Fibroblast of peridontal ligament (primary cell): ENCODE measurements around the gene TMPRSS6.

Experiments
- DNase-seq: peaks from one replicate; pipeline ENCODE4 v3.0.0-alpha.2; 2010; ENCODE audit errors: extremely low read depth

The TMPRSS6 gene

GRCh38 chr22:37140686-37141323 is 31.3 kb upstream of the TMPRSS6 start:
- no peak for DNase-seq

DNA sequence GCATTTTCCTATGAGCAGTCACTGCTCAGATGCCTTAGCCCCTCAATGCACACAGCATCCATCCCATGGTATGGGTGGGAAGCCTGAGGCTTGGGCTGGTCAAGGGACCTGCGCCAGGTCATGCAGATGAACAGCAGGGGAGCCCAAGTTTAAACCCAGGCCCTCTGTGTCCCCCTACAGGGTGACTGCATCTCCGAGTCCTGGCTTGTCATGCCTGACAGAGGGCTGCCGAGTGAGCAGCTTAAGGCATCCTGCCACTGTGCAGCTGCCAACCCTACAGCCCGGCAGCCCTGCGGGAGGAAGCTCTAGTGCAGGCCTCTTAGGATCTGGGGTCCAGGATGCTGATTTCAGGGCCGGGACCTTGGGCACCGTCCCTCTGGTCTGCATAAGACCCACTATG is 30.2 kb upstream of the TMPRSS6 start:
- DNase-seq: no peak

GRCh38 chr22:37138849-37139561 is 29.5 kb upstream of the TMPRSS6 start:
- DNase-seq: no peak

GRCh38 chr22:37137903-37138665 is 28.6 kb upstream of the TMPRSS6 start:
- DNase-seq: no peak

DNA sequence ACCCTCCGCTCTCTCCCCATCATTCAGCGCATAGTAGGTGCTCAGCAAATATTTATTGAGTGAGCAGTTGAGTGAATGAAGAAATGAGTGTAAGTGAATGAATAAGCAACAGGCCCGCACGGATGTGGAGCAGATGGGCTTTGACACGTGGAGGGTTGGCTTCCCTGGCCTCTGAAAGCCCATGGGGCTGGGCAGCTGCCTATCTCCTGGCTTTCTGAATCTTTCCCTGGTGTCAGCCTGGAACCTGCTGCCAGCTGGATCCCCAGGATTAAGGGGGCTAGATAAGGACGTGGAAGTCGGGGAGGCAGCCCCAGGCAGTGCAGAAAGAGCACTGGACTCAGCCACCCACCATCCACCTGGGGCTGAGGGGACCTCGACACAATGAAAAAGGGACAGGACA is 27.6 kb upstream of the TMPRSS6 start:
- no peak for DNase-seq

DNA sequence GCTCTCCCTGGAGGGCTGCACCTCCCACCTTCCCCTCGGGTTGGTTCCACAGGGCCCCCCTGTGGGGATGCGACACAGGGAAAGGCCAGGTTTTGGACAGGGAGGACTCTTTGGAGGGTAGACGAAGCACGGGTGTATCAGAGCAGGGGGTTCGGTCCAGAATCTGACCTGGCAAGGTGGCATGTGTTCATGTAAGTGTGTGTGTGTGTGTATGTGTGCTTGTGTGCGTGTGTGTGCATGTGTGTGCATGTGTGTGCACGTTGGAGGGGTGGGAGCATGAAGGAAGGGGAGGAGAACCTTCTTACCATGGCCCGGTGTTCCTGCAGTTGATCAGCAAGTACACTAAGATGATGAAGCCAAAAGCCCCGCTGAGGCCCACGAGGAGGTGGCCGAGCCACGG is 25.5 kb upstream of the TMPRSS6 start:
- no peak for DNase-seq

- no peak for DNase-seq
These were observed 23.9 kb upstream of the TMPRSS6 start for GRCh38 chr22:37133304-37134018.

GRCh38 chr22:37132773-37133172 is 23.3 kb upstream of the TMPRSS6 start:
- no peak for DNase-seq

DNA sequence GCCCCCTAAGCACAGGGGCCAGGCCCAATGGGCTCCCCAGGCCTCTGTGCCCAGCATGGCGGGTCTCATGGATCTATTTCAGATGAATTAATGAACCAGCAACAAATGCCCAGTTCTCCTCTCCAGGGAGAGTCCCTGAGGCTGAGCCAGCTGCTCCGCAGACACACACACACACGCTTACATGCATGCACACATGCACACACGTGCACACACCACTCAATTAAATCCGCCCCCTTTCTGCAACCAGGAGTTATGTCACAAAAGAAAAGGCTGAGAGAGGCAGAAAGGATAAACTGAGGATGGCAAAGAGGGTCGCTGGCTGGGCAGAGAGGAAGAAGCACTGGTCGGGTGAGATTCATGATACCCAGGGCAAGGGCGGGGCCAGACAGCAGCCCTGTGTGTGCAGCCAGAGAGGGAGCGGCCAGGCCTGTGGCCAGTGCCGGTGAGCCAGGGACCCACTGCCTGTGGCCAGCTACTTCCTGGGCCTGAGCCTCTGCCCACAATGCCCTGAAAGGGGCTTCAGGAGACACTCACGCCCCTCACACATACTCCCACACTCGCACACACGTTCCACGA is 20.4 kb upstream of the TMPRSS6 start:
- no peak for DNase-seq

GRCh38 chr22:37128555-37129281 is 19.2 kb upstream of the TMPRSS6 start:
- DNase-seq: no peak

GRCh38 chr22:37127350-37127878 is 17.9 kb upstream of the TMPRSS6 start:
- no peak for DNase-seq

DNA sequence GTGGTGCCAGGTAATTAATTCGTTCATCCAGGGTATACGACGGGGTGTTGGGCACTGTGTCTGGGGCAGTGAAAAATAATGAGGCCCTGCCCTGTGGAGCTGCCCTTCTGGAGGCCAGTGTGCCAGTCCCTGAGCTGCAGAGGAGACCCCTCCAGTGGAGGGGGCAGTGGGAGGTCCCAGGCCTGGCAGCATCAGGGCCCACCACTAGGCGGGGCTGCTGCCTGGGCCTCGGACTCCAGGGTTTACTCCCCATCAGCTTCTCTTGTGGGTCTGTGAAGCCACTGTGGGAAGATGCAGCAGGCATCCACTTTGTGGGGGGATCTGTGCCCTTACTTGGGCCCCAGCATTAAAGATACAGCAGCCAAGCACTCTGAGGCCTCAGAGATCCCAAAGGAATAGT is 17.4 kb upstream of the TMPRSS6 start:
- no peak for DNase-seq

GRCh38 chr22:37126383-37126782 is 16.9 kb upstream of the TMPRSS6 start:
- no peak for DNase-seq

DNA sequence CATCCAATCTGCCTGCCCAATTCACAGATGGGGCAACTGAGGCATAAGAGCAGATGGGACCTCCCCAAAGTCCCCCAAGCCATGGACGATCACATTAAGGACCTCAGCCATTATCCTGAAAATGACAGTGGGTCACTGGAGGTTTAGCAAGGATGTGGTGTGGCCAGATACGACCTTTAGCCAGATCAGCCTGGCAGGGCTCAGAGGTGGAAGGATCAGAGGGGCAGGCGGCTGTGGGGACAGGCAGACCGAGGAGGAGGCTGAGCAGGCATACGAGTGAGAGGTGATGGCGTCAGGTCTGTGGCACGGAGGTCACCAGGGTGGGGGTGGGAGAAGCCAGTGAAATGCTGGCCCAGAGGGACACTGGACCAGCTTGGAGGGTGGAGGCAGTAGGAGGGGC is 14.1 kb upstream of the TMPRSS6 start:
- no peak for DNase-seq

- no peak for DNase-seq
These were observed 13.2 kb upstream of the TMPRSS6 start for GRCh38 chr22:37122598-37123180.

DNA sequence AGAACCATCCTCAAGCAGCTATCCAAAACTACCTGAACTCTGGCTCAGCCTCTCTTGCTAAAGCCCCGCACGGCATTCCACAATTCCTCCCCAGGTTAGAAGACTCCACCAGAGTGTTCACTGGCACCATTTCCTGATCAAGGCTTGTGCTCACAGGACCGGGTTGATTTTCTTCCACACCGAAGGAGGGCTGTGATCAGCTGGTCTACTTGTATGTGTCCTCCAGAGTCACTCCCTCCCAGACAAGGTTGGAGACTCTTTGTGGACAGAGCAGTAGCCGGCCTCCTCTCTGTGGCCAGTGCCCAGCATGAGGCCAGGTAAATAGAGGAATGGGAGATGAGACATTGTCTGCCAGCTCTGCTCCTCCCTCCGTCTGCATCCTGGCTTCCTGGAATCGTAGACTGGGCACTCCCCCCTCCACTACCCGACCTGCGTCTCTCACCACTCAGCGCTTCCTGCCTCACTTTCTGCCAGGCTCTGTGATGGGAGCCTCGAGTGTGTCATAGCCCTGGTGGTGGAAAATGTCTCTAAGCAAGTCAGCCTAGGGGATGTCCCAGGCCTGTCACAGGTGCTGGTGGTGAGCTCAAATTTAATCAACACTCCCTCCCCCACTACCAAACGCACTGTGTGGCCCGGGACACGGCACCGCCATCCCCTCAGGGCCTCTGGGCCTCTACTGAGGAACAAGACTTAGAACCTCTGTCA is 12.5 kb upstream of the TMPRSS6 start:
- DNase-seq: no peak

DNA sequence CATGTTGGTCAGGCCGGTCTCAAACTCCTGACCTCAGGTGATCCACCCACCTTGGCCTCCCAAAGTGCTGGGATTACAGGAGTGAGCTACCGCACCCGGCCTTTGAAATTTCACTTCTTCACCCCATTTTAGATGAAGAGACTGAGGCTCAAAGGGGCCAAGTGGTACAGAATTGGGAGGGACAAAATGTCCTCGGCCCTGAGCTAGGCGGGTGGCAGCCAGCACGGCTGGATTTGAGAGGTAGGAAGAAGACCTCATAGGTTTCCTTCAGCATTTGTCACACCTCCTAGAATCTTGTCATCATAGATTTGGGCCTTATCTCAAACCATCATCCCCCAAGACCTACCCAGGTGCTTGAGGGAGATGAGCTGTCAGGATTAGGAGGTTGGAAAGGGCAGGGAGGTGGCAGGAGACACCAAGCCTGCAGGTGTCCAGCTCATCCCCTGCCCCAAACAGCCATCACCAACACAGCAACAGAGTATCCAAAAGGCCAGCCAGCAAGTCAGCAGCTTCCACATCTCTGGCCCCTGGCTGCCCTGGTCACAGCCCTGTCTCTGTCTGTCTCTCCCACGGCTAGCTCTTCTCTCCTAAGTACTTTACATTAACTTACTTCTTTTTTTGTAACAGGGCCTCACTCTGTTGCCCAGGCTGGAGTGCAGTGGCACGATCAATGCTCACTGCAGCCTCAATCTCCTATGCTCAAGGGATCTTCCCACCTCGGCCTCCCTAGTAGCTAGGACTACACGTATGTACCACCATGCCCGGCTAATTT is 11.2 kb upstream of the TMPRSS6 start:
- DNase-seq: no peak

DNA sequence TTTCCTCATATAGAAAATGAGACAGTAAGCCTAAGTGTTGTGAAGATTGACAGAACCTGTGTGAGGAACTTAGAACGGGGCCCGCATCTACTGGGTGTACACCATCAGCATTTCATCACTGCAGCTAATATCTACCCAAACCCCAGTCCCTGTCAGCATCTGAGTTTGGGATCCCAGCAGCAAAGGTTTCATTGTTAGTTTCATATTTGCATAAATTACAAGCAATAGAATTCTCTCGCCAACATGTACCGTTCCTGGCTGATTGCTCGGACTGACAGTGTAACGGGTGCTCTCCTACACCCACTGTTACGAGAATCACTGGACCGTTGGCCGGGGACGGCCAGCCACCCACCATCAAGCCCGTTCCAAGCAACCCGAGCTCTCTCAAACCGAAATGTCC is 10.4 kb upstream of the TMPRSS6 start:
- DNase-seq: no peak

DNA sequence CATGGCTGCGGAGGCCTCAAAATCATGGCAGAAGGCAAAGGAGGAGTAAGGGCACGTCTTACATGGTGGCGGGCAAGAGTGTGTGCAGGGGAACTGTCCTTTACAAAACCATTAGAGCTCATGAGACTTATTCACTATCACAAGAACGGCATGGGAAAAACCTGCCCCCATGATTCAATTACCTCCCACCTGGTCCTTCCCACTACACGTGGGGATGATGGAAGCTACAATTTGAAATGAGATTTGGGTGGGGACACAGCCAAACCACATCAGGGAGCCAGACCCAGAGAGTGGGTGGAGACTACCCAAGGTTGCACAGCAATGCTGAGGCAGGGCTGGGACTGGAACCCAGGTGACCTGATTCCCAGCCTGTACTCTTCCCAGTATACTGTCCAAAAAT is 8.6 kb upstream of the TMPRSS6 start:
- DNase-seq: no peak
